Lung (tissue), 5 donors: ENCODE measurements around the gene FAM180B. TPM values are rescaled to one million over a fixed set of nuclear protein-coding genes. Genes with fewer than 3 reads are reported as not detected.

Source experiments
- polyA plus RNA-seq, 2 donors: library from polyadenylated mRNA; stranded (reverse); fragments of 200-250 nt; gene quantifications; one replicate each; pipeline ENCODE4 v1.2.1, GENCODE V29; 2013
- small RNA-seq: library from RNA; depleted of rRNA; stranded (forward); fragments of <200 nt; gene quantifications from one replicate; pipeline ENCODE3, GENCODE V24; 2014; ENCODE audit warnings: low replicate concordance
- total RNA-seq, 2 donors: library from RNA; depleted of rRNA in 1 of 2; stranded (reverse); fragments of >200 nt in 1 of 2; gene quantifications; one replicate each; pipeline ENCODE4 v1.2.1, GENCODE V29; 2014 to 2021
- donor health status: Bipolar disorder and iron deficiency.
- donor health status: healthy.
- donor health status: DM: yes; HTN: yes; CAD: no.

FAM180B gene
- total and polyA plus RNA-seq, 4 donors, result 0.05 to 0.34 (median 0.10) TPM; not detected in 1

Small RNA genes lying within 50 kb of the gene (small RNA-seq; reads per million reads assigned to genes)
- not detected for gene RN7SL652P
- 0.06 reads per million for gene RNU5E-10P

Other genes starting within 250 kb of the FAM180B start
- 1 to 10 TPM; 1.0 to 1.1 TPM for gene MYBPC3, start 234.0 kb upstream of the FAM180B start, total RNA-seq
- 1 to 10 TPM in 1 of 2 donors, under 1 TPM in 1; 0.89 to 3.4 TPM for gene MYBPC3, start 234.0 kb upstream of the FAM180B start, polyA plus RNA-seq
- 100 to 1,000 TPM in 1 of 2 donors, 10 to 100 TPM in 1; 27.6 to 188 TPM for gene SPI1, start 208.1 kb upstream of the FAM180B start, total RNA-seq
- 100 to 1,000 TPM; 123 to 344 TPM for gene SPI1, start 208.1 kb upstream of the FAM180B start, polyA plus RNA-seq
- 10 to 100 TPM; 31.8 to 83.8 TPM for gene SLC39A13, start 178.1 kb upstream of the FAM180B start, total RNA-seq
- 10 to 100 TPM; 67.5 to 82.2 TPM for gene SLC39A13, start 178.1 kb upstream of the FAM180B start, polyA plus RNA-seq
- gene PSMC3, start 160.2 kb upstream of the FAM180B start, total RNA-seq, result 100 to 1,000 TPM in 1 of 2 donors, 10 to 100 TPM in 1; 61.6 to 137 TPM
- gene PSMC3, start 160.2 kb upstream of the FAM180B start, polyA plus RNA-seq, result 100 to 1,000 TPM; 145 to 192 TPM
- 1 to 10 TPM in 1 of 2 donors, not detected in 1; 1.5 TPM for gene RAPSN, start 137.5 kb upstream of the FAM180B start, total RNA-seq
- under 1 TPM; 0.38 to 0.49 TPM for gene RAPSN, start 137.5 kb upstream of the FAM180B start, polyA plus RNA-seq
- 100 to 1,000 TPM in 1 of 2 donors, 10 to 100 TPM in 1; 92.4 to 184 TPM for gene CELF1, start 33.5 kb upstream of the FAM180B start, total RNA-seq
- 10 to 100 TPM; 32.2 to 35.2 TPM for gene CELF1, start 33.5 kb upstream of the FAM180B start, polyA plus RNA-seq
- gene PTPMT1, start 21.1 kb upstream of the FAM180B start, total RNA-seq, result 10 to 100 TPM; 45.1 to 66.9 TPM
- 10 to 100 TPM; 70.0 to 91.6 TPM for gene PTPMT1, start 21.1 kb upstream of the FAM180B start, polyA plus RNA-seq
- gene KBTBD4, start 7.7 kb upstream of the FAM180B start, total RNA-seq, result 10 to 100 TPM; 15.0 to 17.1 TPM
- gene KBTBD4, start 7.7 kb upstream of the FAM180B start, polyA plus RNA-seq, result 10 to 100 TPM in 1 of 2 donors, 1 to 10 TPM in 1; 5.8 to 16.9 TPM
- 10 to 100 TPM; 32.2 to 89.5 TPM for gene NDUFS3, start 7.6 kb upstream of the FAM180B start, total RNA-seq
- 100 to 1,000 TPM in 1 of 2 donors, 10 to 100 TPM in 1; 90.5 to 168 TPM for gene NDUFS3, start 7.6 kb upstream of the FAM180B start, polyA plus RNA-seq
- gene C1QTNF4, start 7.7 kb downstream of the FAM180B start, total RNA-seq, result 1 to 10 TPM in 1 of 2 donors, under 1 TPM in 1; 0.40 to 1.8 TPM
- gene C1QTNF4, start 7.7 kb downstream of the FAM180B start, polyA plus RNA-seq, result 1 to 10 TPM; 1.1 to 1.2 TPM
- 10 to 100 TPM; 33.0 to 76.2 TPM for gene MTCH2, start 55.9 kb downstream of the FAM180B start, total RNA-seq
- gene MTCH2, start 55.9 kb downstream of the FAM180B start, polyA plus RNA-seq, result 10 to 100 TPM; 45.4 to 74.3 TPM
- gene AGBL2, start 128.7 kb downstream of the FAM180B start, total RNA-seq, result 10 to 100 TPM; 11.0 to 12.5 TPM
- 1 to 10 TPM; 3.1 to 3.2 TPM for gene AGBL2, start 128.7 kb downstream of the FAM180B start, polyA plus RNA-seq
- 100 to 1,000 TPM in 1 of 2 donors, 10 to 100 TPM in 1; 74.6 to 172 TPM for gene FNBP4, start 180.7 kb downstream of the FAM180B start, total RNA-seq
- 10 to 100 TPM; 37.3 to 44.4 TPM for gene FNBP4, start 180.7 kb downstream of the FAM180B start, polyA plus RNA-seq